Measurements from ENCODE around the gene MSMP.

Gene MSMP

DNA sequence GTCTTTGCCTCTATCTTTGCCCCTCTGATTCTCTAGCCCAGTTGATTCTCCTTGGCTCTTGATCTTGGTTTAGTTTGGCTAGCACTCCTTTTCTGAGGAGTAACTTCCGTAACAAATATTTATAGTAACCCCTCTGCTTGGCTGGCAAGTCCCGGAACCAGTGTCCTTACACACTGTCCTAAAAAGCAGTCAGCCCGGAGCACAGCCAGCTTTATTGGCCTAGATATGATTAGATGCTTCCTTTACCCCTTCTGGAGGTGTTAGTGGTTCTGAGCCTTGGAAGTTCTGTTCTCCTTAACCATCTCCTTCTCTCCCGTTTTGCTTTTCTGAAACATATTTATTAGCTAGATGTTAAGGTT is 17.0 kb upstream of the MSMP start:
- DNase-seq: no peak

DNA sequence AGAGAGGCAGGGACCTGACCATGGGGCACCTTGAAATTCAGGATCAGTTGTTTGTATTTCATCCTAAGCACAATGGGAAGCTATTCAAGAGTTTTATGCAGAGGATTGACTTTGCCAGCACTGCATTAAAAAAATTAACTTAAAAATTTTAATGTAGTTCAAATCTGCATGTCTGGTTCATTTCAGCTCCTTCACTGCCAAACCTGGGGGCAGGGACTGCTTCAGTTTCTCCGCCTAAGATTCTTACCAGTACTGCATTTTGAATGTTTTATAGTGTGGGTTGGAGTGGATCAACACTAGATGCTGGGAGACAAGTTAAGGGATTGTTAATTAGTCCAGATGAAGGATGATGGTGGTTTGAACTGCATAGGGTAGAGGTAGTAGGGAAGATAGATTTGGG is 15.7 kb upstream of the MSMP start:
- DNase-seq: no peak

DNA sequence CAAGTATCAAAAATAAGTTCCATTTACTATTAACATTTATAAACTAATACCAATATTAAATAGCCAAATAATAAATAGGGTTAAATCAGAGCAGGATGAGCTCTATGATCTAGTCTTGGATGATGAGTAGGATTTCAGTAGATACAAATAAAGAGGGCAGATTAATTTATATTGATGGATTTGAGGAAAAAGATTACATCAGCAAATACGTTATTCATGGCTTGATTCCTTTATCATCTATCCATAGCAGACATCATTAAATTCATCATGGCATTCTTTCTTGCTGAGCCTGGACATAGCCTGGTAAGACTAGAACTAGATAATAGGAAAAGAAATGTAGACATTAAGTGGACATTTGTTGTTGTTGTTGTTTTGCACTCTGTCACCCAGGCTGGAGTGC is 13.4 kb upstream of the MSMP start:
- DNase-seq: no peak

DNA sequence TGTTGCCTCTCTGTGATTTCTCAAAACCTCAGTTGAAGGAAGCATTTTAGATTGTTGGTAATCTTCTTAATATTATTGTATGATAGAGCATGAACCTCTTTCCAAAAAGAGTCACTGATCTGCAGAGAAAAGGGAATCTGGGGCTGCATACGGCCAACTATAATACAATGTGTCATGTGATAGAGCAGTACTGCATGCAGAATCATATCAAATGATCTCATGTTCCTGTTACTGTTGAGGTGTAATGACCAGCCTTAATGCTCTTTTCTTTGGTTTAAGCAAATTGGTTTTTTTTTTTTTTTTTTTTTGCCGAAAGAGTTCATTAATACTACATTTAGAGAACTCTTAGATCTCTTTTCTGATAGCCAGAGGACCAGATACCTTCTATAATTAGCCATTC is 12.9 kb upstream of the MSMP start:
- no peak for DNase-seq

DNA sequence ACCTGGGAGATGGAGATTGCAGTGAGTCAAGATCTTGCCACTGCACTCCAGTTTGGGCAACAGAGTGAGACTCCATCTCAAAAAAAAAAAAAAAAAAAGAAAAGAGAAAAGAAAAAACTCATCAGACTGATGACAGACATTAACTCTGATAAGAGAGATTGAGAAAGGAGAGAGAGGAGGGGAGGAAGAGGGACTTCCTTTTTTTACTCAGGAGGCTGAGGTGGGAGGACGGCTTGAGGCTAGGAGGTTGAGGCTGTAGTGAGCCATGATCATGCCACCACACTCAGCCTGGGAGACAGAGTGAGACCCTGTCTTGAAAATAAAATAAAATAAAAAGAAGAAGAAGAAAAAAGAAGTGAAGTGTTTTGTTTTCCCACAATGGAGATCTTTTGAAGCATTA is 9.7 kb upstream of the MSMP start:
- DNase-seq: no peak

DNA sequence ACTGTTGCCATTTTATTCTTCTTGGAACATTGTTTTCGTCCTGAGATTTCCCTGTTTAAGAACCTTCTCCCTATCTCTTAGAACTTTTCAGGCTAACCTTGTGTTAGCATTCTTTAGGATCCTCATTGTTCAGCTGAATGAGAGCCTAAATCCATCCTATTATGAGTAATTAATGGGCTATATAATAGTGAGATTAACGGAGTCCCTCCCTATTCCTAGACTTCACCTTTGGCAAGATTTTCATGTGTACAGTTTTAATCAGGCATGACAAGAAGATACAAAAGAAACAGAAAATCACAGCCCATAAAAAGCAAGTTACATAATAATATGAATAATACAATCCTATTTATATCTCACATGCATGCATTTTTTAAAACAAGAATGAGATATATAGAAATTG is 9.1 kb upstream of the MSMP start:
- DNase-seq: no peak

DNA sequence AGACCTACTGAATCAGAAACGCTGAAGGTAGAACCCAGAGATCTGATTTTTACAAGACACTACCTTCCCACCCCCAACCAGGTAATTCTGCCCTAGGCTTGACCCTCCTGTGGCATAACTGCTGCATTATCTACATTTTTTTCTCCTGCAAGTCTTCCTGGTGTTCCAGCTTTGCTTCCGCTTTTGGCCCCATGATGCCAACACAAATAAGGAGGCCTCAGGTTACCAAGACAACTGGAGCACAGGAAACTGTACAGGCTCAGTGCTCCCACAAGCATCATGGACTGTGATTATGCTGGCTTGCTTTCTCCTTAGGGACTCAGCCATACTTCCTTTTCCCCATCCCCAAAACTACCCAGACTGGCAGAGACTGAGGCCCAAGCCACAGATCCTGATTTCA is 6.6 kb upstream of the MSMP start:
- no peak for DNase-seq

DNA sequence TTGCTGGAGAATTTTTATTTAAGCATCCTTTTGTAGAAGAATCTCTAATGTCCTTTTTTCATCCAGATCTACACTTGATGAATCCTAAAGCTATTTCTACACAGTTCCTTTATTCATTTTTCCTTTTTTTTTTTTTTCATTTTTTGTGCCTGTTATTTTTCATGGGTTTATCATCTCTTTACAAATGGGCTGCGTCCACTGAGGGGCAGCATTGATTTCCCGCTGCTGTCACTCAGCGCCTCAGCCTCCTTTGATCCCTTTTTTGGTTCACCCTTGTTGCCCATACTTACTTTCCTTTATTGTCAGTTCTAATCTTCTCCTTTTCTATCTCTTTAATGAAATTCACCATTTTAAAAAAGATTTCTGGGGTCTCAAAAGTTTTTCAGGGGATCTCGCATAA is 5.7 kb upstream of the MSMP start:
- no peak for DNase-seq

DNA sequence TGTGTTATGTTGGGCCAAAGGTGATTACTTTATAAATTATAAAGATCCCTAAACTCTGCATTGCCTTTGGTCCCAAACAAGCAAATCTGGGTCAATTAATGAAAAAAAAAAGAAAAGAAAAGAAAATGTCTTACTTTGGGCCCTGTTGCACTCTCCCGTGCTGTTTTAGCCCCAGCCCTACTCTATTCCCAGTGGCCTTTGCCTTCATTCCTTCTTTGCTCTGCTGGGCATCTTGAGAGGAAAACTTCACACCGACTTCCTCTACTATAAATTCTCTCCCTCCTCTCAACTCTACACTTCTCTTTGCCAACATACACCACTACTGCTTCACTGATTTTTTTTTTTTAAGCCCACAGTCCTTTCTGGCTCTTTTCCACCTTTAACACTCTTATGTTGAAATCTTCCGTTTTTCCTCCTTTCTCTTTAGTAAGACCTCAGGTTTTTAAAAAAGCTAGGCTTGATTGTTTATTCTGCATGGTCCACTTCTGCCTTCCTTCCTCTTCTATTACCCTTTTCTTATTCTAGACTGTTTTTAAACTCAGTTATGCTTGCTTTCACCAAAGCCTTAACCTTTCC is 4.5 kb upstream of the MSMP start:
- DNase-seq: no peak

DNA sequence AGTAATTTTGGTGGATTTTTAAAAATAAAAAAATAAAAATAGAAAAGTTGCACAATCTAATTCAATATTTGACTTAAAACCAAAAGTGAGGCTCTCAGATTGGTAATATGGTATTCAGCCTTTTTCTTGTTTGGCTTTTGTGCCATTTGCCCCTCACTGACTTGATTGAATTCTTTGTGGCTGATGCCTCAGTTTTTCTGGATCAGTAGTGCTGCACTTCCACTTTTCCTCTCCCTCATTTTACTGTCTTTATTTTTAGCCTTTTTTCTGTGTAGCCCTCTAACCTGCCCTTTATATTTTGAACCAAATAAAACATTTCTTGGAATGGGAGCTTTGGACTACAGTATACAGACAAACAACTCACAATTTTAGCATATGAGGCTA is 3.8 kb upstream of the MSMP start:
- DNase-seq: no peak

DNA sequence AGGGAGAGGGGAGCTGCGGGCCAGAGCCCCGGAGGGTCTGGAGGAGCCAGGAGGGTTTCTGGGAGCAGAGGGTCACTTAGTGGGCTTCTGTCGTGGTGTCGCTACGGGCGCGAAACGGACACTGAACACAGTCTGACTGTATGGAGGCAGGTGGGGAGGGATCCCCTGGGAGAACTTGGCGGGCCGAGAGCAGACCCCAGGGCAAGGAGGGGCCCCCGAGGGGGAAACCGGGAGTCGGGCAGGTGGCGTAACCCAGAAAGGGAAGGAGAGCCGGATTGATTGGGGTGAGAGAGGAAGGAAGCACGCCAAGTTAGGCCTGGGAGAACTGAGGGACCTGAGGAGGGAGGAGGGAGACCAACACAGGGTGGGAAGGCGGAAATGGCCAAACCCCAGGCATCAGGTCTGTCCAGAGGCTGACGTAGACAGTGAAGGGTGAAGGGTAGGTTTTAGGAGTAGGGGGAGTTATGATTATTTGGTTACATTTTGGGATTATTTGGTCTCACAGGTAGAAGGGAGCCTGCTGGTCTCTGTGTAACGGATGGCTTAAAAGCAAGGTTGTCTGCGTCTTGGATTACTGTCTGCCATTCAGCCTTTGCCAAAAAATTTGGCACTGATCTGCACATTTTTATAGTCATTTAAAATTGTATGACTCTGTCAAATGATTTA is 3.3 kb upstream of the MSMP start:
- peak in 1 of 5 experiments; percentile 39 for DNase-seq

DNA sequence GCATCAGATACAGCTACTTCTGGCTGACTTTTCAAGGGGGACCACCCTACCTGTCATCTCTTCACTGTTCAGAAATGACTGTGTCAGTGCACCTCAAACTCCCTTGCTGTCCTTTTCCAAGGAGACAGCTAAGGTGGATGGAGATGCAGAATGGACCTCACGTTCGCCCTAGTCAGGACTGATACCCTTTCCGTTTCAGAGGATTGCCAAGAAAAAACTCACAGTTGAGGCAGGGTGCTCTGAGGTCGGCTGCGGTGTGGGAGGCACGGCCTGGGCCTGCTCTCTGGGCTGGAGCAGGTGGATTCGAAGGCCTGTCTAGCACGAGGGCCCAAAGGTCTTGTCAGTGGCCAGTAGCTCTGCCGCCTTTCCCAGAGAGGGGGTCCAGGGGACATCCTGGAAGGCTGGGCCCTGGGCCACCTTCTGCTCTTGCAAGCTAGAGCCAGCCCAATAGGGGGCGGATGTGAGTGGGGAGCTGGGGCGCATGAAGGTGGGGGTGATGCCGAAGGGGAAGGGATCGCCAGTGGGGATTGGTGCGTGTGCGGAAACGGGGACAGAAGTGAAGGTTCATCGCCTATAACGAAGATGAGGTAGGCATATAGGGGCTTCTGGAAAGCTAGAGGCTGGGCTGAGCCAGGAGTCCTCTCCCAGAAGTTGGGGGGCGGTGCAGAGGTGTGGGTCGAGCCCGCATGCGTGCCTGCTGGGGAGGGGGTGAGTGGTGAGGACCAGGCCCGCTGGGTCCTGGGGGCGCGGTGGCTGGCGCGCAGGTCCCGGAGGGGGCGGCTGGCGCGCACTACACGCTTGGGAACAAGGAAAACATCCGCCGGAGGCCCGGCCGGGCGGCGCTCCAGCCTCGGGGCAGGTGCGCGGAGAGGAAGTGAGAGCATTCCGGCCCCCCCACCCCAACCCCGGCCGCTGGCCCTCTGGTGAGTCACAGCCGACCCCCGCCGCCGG is 2.5 kb upstream of the MSMP start:
- DNase-seq: peak; percentile 46 to 86 (median 67)

DNA sequence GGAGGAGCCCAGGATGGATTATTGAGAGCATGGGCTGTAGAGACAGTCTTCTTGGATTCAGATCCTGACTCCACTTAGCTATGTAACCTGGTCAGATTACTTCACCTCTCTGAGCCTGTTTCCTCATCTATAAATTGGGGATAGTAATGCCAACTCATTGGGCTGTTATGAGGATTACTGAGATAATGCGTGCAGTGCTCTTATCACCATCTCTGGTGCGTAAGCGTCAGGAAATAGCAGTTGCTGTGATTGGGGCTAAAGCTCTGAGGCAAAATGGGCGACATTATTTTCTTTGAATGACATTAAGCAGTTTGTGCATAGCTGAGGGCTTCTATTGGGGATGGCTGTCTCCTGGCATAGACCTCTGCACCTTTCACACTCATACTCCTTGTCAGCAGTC is 995 bp upstream of the MSMP start:
- DNase-seq: no peak

DNA sequence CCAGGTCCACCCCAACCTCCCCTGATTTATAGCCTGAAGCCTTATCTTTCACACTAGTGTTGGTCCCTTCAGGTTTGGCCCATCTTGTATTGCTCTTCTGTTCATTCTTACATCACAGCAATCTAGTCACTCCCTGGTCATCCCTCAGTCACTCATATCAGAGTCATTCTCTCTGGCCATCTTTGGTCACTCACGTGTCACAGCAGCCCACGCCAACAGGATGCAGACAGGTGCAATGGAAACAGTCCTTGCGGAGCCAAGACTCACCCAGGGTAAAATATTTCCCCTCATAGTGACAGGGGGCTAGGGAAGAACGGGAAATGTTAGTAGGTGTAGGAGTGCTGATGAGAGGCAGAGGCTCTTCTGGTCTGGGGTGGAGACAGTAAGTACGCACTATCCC is 610 bp downstream of the MSMP start:
- no peak for DNase-seq

DNA sequence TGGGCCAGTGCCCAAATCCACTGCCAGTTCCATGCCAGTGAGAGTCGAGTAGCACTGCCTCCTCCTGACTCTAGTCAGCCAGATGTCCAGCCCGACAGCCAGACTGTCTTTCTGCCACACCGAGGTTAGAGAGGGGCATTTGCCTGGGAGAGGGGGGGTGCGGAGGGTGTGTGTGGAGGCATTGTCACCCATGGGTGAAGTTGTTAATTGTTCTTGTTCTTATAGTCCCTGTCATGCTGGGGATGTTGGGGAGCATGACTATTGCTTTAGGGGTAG is 3.9 kb downstream of the MSMP start:
- no peak for DNase-seq

DNA sequence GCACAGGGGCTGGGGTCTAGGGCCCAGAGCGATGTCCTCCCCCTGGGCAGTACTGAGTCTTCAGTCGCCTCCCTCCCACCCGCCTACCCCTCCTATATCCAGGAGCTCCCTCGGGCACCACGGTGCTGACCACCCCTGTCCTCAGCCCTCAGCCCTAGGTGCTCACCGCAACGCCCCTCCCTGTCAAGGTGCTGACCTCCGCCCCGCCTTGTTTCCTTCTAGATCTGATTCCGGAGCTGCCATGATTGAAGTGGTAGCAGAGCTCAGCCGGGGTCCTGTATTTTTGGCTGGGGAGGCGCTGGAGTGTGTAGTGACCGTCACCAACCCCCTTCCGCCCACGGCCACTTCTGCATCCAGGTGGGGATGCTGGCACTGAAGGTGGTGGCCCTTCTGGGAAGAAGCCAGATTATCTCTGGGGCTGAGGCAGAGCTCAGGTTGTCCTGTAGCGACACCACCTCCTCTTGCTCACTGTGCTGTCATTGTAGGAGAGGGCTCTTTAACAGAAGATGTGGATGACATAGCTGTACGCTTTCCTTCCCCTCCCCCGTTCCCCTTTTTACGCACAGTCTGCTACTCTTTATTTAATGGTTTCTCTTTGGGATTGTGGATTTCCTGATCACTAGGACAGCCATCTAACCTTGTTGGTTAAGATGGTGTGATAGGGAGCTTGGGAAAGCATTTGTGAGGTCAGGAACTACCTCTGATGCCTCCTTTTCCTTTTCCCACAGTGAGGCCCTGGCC is 4.4 kb downstream of the MSMP start:
- peak in 2 of 5 experiments; percentile 32 to 65 for DNase-seq

DNA sequence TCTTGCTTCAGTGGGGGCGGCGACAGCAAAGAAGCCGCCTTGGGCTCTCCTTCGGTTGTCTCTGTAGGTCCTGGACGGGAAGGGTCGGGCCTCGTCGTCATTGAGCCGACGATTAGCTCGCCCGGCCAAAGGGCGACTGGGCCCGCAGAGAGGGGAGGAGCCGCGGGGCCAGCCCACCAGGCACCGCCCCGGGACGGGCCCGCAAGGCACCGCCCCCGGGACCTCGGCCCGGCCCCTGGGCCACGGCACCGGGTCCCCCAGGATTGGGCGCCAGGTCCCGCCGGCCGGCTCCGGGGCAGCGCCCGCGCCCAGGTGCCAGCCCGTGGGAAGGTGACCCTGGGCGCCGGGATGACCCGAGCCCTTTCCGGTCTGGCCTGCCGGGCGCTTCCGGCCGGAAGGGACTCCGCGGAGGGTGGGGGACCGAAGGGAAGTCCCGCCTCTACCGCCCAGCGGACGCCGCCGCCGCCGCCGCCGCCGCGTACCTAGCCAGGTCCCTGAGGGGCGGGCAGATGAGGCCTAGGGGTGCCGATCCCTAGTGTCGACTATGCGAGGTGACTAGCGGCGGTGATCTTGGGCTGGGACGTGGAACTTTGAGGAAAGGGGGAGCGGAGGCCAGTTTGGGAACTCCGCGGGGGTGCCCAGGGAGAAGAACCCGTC is 5.1 kb downstream of the MSMP start, which contains the start of the genes GBA2 and RGP1:
GBA2 (minus strand) TSS at position 371 of the 657 bp plus-strand sequence. CDS start 524 bp downstream, outside the sequence.
RGP1 (plus strand) TSS at position 430 of the 657 bp plus-strand sequence. CDS start 469 bp downstream, outside the sequence.
- DNase-seq: peak; percentile 42 to 77 (median 61)

DNA sequence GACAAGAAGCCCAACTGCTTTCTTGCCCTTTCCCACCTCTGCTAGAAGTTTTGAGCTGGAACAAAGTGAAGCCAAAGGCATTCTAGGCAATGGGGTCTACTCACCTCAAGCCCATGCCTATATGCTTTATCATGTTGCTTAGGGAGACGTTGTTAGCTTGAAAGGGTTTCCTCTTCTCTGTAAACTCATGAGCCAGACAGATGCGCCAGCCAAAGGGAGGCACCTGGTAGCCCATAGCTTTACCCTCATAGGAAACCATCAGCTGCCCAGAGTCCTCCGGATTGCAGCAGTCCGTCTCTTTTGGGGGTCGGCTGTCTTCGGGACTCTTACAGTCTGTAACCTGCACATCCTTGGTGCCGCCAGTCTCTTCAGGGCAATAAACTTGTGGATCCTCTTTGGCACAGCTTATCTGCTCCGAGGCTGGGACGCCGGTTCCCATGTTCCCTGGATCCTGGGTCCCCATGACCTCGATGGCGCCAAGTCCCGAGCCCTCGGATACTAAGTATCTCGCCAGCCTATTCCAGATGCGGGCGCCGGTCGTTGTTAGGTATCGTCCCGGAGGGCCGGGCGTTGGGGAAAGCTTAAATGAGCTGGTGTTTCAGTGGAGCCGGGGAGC is 5.7 kb downstream of the MSMP start:
- DNase-seq: peak in 1 of 5 experiments; percentile 27

DNA sequence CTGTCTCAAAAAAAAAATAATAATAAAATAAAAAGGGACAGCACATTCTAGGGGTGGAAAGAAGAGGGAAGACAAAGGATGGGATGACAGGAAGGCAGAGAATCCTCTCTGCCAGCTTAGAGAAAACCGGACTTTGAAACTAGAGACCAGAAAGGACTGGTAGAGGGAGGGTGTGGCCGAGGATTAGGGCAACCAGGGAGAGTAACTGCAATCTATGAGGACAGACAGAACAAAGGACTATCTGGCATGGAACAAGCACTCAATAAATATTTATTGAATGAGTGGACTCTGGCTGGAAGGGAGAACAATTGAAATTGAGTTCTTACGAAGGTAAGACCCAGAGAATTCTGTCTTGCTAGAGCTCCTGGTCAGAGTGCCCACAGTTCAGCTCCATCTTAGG is 7.5 kb downstream of the MSMP start:
- no peak for DNase-seq

DNA sequence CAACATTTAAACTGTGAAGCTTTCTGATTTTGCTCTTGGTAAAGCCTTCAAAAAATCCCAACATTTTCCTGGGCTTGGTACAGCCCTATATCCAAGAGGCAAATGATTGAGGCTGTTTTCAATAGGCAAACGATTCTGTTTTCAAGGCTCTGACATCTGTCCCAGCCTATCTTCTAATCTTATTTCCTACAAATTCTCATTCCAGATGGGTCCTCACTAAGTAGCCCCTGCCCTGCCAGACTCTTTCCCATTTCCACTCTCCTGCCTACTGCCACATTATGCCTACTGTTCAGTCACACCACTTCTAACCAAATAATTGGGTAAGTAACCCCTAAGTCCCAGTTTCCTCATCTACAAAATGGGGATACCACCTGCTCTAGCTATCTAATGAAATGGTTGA is 8.5 kb downstream of the MSMP start:
- no peak for DNase-seq

DNA sequence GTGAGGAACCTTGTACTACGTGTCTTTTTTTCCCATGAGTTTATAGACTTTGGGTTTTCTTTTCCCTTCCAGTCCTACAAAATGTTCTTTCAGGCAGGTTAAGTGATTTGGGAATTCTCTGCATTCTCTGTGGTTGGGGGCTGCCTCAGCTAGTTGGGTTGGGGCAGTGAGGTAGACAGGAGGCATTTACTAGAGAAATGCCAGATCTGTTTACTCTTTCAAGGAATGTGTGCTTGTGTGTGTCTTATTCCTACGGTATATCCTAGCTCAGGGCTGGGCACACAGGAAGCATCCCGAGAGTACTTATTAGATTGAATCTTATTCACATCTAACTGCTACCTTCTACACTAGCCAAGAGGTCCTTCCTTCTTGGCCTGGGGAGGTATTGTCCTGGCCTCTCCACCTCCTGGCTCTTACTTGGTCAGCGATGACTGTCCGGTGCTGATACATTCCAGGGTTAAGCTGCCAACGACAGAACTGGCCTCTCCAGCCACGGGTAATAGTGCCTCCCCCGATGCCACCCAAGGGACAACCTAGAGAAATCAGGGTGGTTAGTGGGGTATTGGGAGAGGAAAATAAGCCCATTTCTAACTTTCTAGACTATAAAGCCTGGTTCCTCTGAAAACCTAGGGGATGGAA is 10.1 kb downstream of the MSMP start:
- no peak for DNase-seq

DNA sequence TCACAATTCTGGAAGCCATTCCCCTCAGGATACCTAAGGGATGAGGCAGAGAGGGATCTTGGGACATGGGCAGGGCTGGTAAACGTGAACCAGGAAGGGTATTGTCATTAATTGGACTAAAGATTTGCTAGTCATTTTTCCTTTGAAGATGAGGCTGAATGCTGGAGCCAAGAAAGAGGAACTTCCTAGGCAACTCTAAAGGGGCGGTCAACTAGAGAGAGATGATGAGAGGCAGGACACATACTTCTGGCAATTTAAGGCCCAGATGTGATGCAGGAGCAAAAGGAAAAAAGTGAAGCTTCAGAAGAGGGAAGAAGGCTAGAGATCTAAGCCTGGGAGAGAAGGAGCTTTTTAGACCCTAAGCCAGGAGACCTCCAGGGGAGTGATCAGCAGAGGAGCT is 10.6 kb downstream of the MSMP start:
- DNase-seq: no peak
